ENCODE measurements around the gene RALY. TPM values are rescaled to one million over a fixed set of nuclear protein-coding genes. Genes with fewer than 3 reads are reported as not detected.
A peak's percentile ranks its signal among the peaks of the same experiment; 100 is the strongest.

The RALY gene
- total RNA-seq, 1 experiment from 2014 or later: 298 TPM

DNA sequence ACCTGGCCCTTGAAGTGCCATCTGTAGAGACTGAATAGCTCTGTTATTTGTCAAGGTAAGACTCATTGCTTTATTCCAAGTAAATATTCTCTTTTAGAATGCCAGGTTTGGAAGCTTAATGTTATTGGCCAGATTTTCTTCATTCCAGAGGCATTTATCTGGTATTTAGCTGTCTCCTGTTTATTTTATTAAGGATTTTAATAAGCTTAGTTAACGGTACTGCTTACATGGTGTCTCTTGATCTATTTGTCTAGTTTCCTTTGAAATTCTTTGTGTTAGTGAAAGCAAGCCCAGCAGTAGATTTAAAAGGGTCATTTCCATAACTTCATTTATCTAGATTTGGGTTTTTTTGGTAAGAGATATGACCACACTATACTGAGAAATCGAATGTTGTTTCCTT lies 7.7 kb downstream of the RALY start:
- no peaks in the 10 kb centered on the region for H3K27me3 Mint-ChIP-seq (ENCODE audit: insufficient read depth, unreplicated experiment)
- H3K4me1 Mint-ChIP-seq (ENCODE audit: low read depth, unreplicated experiment): peaks cover 42% of the 10 kb centered on the region
- BruUV-seq (replicated peaks): no TSS peak
- no peak overlapping the region for H3K4me3 Mint-ChIP-seq (ENCODE audit: unreplicated experiment)
- Histone ChIP-seq H3K9me3 (no peaks in the 10 kb centered on the region), H3K36me3 (ENCODE audit: control insufficient read depth, insufficient read depth, low read length) (0 out of 2 replicates have a peak, but pooled peaks cover 1% of the 10 kb centered on the region), H3K27me3 (replicated peaks; ENCODE audit: control insufficient read depth, insufficient read depth, low read length) (no peaks in the 10 kb centered on the region), H3K4me1 (peaks cover 30% of the 10 kb centered on the region), H3K4me3 (ENCODE audit: low read depth, low read length) (no peak overlapping the region)
- no peak overlapping the region for H3K27ac Mint-ChIP-seq (ENCODE audit: unreplicated experiment)
- H3K36me3 Mint-ChIP-seq (ENCODE audit: insufficient read depth, unreplicated experiment): peaks cover 5% of the 10 kb centered on the region
- DNase-seq: no peak
- ChIA-PET POLR2A (interaction anchor here (0.5 to 1.4 kb wide), 4 partner anchors 8 to 269 kb away, joined by 3 to 8 read pairs (median 4); partner anchors contain the start of gene EIF2S2), CTCF (interaction anchor here (0.6 to 1.2 kb wide), 2 partner anchors 8 to 12 kb away, joined by 6 to 7 read pairs; no protein-coding TSS in a partner anchor)
- TF ChIP-seq CTCF (IDR thresholded peaks at IDR 0.05; ENCODE audit: insufficient read depth in 1 of 2, low read depth in 1 of 2, low read length in 1 of 2, severe bottlenecking in 1 of 2, unreplicated experiment in 1 of 2): no peak
- intact Hi-C loops (cut with micrococcal nuclease; ENCODE audit: unreplicated experiment): no loop called here
- no peaks in the 10 kb centered on the region for H3K9me3 Mint-ChIP-seq (ENCODE audit: unreplicated experiment)

DNA sequence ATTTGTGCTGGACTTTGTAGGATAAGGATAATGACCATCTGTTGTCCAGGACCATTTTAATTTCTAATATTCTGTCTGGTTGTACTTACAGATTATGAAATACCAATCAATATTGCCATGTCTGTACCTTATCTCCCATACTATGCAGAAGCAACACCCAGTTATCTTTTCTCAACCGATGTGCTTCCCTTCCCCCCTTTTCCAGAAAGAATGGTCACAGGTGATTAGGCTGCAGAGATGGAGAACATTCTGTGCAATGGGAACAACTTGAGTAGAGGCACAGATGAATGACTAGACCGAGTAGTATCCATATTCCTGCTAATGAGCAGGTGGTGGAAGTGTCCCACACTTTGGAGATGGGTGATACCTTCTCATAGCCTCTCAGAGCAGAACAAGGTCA lies 10.5 kb downstream of the RALY start:
- no peak overlapping the region for H3K27ac Mint-ChIP-seq (ENCODE audit: unreplicated experiment)
- ChIA-PET POLR2A (interaction anchor here (0.6 to 2.2 kb wide), 2 partner anchors 11 to 192 kb away, joined by 6 to 20 read pairs; partner anchors contain the start of gene RALY), CTCF (interaction anchor here (1.0 to 1.6 kb wide), 3 partner anchors 11 to 65 kb away, joined by 4 to 7 read pairs (median 6); partner anchors contain the start of gene RALY)
- H3K4me1 Mint-ChIP-seq (ENCODE audit: low read depth, unreplicated experiment): peaks cover 41% of the 10 kb centered on the region
- no peaks in the 10 kb centered on the region for H3K9me3 ChIP-seq
- no peaks in the 10 kb centered on the region for H3K36me3 ChIP-seq (ENCODE audit: control insufficient read depth, insufficient read depth, low read length)
- no peak for DNase-seq
- H3K4me3 ChIP-seq (ENCODE audit: low read depth, low read length): no peak overlapping the region
- no peak overlapping the region for H3K4me3 Mint-ChIP-seq (ENCODE audit: unreplicated experiment)
- BruUV-seq (replicated peaks): no TSS peak
- no peaks in the 10 kb centered on the region for H3K9me3 Mint-ChIP-seq (ENCODE audit: unreplicated experiment)
- intact Hi-C loops (cut with micrococcal nuclease; ENCODE audit: unreplicated experiment): no loop called here
- H3K36me3 Mint-ChIP-seq (ENCODE audit: insufficient read depth, unreplicated experiment): peaks cover 10% of the 10 kb centered on the region
- no peaks in the 10 kb centered on the region for H3K27me3 ChIP-seq (replicated peaks; ENCODE audit: control insufficient read depth, insufficient read depth, low read length)
- no peak for TF ChIP-seq CTCF (IDR thresholded peaks at IDR 0.05; ENCODE audit: insufficient read depth in 1 of 2, low read depth in 1 of 2, low read length in 1 of 2, severe bottlenecking in 1 of 2, unreplicated experiment in 1 of 2)
- H3K4me1 ChIP-seq: peaks cover 35% of the 10 kb centered on the region
- no peaks in the 10 kb centered on the region for H3K27me3 Mint-ChIP-seq (ENCODE audit: insufficient read depth, unreplicated experiment)

GRCh38 chr20:34004790-34005457 lies 11.2 kb downstream of the RALY start:
- H3K36me3 Mint-ChIP-seq (ENCODE audit: insufficient read depth, unreplicated experiment): peaks cover 8% of the 10 kb centered on the region
- H3K27ac Mint-ChIP-seq (ENCODE audit: unreplicated experiment): no peak overlapping the region
- ChIA-PET CTCF (interaction anchor here (1.0 to 1.6 kb wide), 3 partner anchors 12 to 65 kb away, joined by 4 to 7 read pairs (median 6); partner anchors contain the start of gene RALY), POLR2A (interaction anchor here (0.6 to 2.2 kb wide), 2 partner anchors 12 to 191 kb away, joined by 6 to 20 read pairs; partner anchors contain the start of gene RALY)
- no TSS peak for BruUV-seq (replicated peaks)
- Histone ChIP-seq H3K4me1 (peaks cover 35% of the 10 kb centered on the region), H3K36me3 (ENCODE audit: control insufficient read depth, insufficient read depth, low read length) (no peaks in the 10 kb centered on the region), H3K4me3 (ENCODE audit: low read depth, low read length) (no peak overlapping the region), H3K9me3 (no peaks in the 10 kb centered on the region), H3K27me3 (replicated peaks; ENCODE audit: control insufficient read depth, insufficient read depth, low read length) (no peaks in the 10 kb centered on the region)
- H3K9me3 Mint-ChIP-seq (ENCODE audit: unreplicated experiment): no peaks in the 10 kb centered on the region
- TF ChIP-seq CTCF (IDR thresholded peaks at IDR 0.05; ENCODE audit: insufficient read depth in 1 of 2, low read depth in 1 of 2, low read length in 1 of 2, severe bottlenecking in 1 of 2, unreplicated experiment in 1 of 2): no peak
- H3K27me3 Mint-ChIP-seq (ENCODE audit: insufficient read depth, unreplicated experiment): no peaks in the 10 kb centered on the region
- peaks cover 38% of the 10 kb centered on the region for H3K4me1 Mint-ChIP-seq (ENCODE audit: low read depth, unreplicated experiment)
- no peak overlapping the region for H3K4me3 Mint-ChIP-seq (ENCODE audit: unreplicated experiment)
- DNase-seq: peak in 1 of 2 experiments; percentile 32
- intact Hi-C loops (cut with micrococcal nuclease; ENCODE audit: unreplicated experiment): no loop called here

Measured in Caco-2 (cell line).